Activated naive CD8-positive, alpha-beta T cell treated with anti-CD3 and anti-CD28 coated beads, Interleukin-2, amount 50 U/mL, for 24 hours (primary cell): ENCODE results near the gene ERBB4.
"Not testable (repeated sequence)": the region's sequence is repeated elsewhere in the genome, so short reads cannot be mapped to it uniquely, and the experiment has no call there.

Experiments used
- ATAC-seq: fragments of 150-1000 bp; cut with Tn5 transposase; one replicate; pipeline ENCODE4 v1.10.0; 2021
- DNase-seq: peaks from one replicate; pipeline ENCODE4 v3.0.0; 2021
- H3K27ac Mint-ChIP-seq: one replicate; pipeline ENCODE4 v1.8.0; 2021; ENCODE audit warnings: mild to moderate bottlenecking, mixed read lengths
- H3K27me3 Mint-ChIP-seq: one replicate; pipeline ENCODE4 v1.8.0; 2021; ENCODE audit warnings: mixed read lengths
- H3K36me3 Mint-ChIP-seq: one replicate; pipeline ENCODE4 v1.8.0; 2021; ENCODE audit warnings: low read depth, mixed read lengths
- H3K4me1 Mint-ChIP-seq: one replicate; pipeline ENCODE4 v1.8.0; 2021; ENCODE audit warnings: mixed read lengths
- H3K4me3 Mint-ChIP-seq: one replicate; pipeline ENCODE4 v1.8.0; 2021; ENCODE audit warnings: mild to moderate bottlenecking, moderate library complexity, mixed read lengths
- H3K9me3 Mint-ChIP-seq: one replicate; pipeline ENCODE4 v1.8.0; 2021; ENCODE audit warnings: mixed read lengths

Gene ERBB4

DNA sequence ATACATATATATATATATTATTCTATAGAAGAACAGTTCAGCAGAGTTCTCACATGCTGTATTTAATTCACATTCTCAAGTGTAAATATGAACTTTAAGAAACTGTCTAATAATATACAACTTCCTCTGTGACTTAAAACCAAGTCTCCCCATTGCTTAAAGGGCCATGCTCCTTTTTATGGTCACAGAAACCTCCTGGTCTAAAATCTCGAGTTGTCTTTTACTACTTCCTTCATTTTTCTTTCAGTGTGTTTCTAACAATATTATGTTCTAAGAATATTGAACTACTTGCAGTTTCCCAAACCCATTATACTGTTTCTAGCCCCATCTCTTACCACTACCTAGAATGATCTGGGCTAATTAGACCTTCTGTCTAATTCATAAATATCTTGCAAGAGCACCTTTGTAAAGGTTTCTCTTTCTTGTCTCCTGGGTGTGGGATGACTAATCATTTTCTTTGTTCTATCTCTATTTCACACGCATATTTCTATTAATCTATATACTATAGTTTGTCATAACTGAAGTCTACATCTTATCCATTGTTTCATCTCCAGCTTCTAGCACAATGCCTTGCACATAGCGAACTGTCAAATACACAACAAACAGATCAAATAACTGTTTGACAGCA, 48.8 kb downstream of the ERBB4 start:
- Mint-ChIP-seq H3K27ac (no peak overlapping the region), H3K27me3 (no peaks in the 10 kb centered on the region), H3K4me1 (no peaks in the 10 kb centered on the region), H3K9me3 (no peaks in the 10 kb centered on the region), H3K4me3 (no peak overlapping the region), H3K36me3 (no peaks in the 10 kb centered on the region)
- ATAC-seq: no peak
- DNase-seq: no peak

DNA sequence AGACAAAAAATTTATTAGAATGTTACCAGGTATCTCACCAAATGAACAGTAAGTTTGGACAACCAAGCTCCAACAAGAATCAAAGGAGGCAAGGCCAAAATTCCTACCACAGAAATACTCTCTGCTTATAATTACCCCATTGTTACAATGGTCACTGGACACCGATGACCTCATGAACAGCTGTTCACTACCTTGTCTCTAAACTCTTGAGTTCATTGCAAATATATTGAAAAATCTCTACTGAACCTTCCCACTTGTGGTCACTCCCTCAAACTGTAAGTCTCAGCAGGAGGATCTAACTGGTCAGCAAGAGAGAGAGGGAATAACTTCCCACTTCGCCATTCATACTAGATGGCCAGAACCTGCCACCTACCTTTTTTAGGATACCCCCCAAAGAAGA, 50.0 kb downstream of the ERBB4 start:
- Mint-ChIP-seq H3K36me3 (no peaks in the 10 kb centered on the region), H3K4me1 (no peaks in the 10 kb centered on the region), H3K27me3 (no peaks in the 10 kb centered on the region), H3K27ac (no peak overlapping the region), H3K4me3 (no peak overlapping the region), H3K9me3 (no peaks in the 10 kb centered on the region)
- ATAC-seq (no peak), DNase-seq (no peak)

DNA sequence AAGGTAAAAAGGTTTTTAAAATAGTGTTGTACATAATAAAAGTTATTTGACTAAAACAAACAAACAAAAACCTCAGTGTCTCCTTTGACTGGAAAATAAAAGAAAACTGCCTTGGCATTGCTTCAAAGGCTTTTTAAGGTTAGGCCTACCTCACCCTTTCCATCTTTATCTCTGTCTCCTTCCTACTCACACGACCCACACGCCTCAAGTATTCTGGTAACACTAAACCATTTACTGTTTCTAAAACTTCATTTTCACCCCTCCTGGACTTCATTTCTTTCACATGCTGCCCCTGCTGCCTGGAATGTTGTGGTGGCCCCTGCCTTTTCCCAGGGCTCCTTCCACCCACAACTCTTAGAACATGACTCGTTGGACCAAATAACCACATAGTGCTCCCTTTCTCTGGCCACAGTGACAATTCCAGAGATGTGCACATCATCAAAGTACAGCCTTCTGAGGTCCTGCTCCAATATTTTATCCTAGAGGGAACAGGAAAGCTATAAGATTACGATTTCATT, 54.0 kb downstream of the ERBB4 start:
- Mint-ChIP-seq H3K4me1 (no peaks in the 10 kb centered on the region), H3K27me3 (no peaks in the 10 kb centered on the region), H3K27ac (no peak overlapping the region), H3K9me3 (no peaks in the 10 kb centered on the region), H3K4me3 (no peak overlapping the region), H3K36me3 (no peaks in the 10 kb centered on the region)
- ATAC-seq (no peak), DNase-seq (no peak)

DNA sequence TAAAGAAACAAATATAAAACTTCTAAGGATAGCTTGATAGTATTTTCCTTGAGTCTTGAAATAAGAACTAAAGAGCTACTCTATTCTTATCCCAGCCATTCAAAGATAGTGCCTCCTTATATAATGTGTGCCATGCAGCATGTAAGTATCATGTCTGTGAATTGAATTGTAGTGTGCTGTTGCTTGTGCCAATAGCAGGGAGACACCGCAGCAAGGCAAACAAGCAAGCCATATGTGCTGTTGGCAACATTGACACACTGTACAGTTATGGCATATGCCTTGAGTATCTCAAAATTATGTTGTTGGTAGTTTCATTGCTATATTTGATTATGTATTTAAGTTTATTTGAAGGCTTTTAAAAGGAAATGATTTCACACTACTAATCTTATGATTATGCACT, 58.2 kb downstream of the ERBB4 start:
- ATAC-seq: no peak
- no peak overlapping the region for H3K27ac Mint-ChIP-seq
- no peaks in the 10 kb centered on the region for H3K27me3 Mint-ChIP-seq
- H3K4me3 Mint-ChIP-seq: no peak overlapping the region
- DNase-seq: no peak
- H3K36me3 Mint-ChIP-seq: no peaks in the 10 kb centered on the region
- no peaks in the 10 kb centered on the region for H3K4me1 Mint-ChIP-seq
- no peaks in the 10 kb centered on the region for H3K9me3 Mint-ChIP-seq

DNA sequence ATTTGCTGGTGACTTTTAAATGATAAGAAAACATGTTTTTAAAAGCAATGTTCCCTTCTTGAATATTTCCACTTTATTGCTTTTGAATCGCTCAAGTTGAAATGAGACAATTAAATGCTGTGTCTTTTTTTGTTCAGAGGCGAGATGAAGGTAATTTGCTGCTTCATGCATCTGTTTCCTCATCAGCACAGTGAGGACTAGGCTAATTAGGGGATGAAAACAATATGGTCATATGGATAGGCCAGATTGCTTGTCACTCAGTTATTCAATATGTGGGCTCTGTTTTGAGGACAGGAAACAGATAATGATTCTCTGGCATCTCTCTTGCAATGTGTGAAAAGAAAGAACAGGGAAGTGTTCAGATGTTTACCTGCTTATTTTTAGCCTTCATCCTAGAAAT, 61.0 kb downstream of the ERBB4 start:
- ATAC-seq (no peak), DNase-seq (no peak)
- no peak overlapping the region for H3K4me3 Mint-ChIP-seq
- no peaks in the 10 kb centered on the region for H3K9me3 Mint-ChIP-seq
- H3K36me3 Mint-ChIP-seq: no peaks in the 10 kb centered on the region
- H3K4me1 Mint-ChIP-seq: no peaks in the 10 kb centered on the region
- H3K27me3 Mint-ChIP-seq: no peaks in the 10 kb centered on the region
- no peak overlapping the region for H3K27ac Mint-ChIP-seq

DNA sequence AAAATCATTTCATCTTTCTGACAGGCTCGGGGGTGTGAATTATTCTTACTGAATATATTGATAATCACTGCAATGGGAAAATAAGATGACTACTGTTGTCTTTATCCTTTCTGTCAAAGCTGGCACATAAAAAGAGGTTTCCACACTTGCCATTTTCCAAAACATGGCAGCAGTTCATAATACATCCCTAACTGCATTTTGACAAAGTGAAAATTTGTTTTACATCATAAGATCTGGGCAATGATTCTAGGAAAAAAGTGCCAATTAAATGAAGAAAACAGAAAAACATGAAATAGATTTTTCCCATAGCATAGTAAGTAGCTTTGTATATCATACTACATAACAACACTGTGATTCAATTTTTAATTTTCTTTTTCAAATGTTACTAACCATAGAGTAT, 65.4 kb downstream of the ERBB4 start:
- H3K4me3 Mint-ChIP-seq: no peak overlapping the region

DNA sequence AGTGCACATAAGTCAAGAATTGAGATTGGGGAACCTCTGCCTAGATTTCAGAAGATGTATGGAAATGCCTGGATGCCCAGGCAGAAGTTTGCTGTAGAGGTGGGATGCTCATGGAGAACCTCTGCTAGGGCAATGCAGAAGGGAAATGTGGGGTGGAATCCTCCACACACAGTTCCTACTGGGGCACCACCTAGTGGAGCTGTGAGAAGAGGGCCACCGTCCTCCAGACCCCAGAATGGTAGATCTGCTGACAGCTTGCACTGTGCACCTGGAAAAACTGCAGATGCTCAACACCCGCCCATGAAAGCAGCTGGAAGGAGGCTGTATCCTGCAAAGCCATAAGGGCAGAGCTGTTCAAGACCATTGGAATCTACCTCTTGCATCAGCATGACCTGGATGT, 71.1 kb downstream of the ERBB4 start:
- H3K4me1 Mint-ChIP-seq, DNase-seq, H3K36me3 Mint-ChIP-seq, H3K27ac Mint-ChIP-seq, H3K27me3 Mint-ChIP-seq, H3K4me3 Mint-ChIP-seq, H3K9me3 Mint-ChIP-seq, ATAC-seq: not testable (repeated sequence)

More for the DNA sequence above, 65.4 kb downstream of the ERBB4 start:
- no peak for DNase-seq
- H3K9me3 Mint-ChIP-seq: no peaks in the 10 kb centered on the region
- no peak overlapping the region for H3K27ac Mint-ChIP-seq
- H3K4me1 Mint-ChIP-seq: no peaks in the 10 kb centered on the region
- no peak for ATAC-seq
- H3K36me3 Mint-ChIP-seq: no peaks in the 10 kb centered on the region
- H3K27me3 Mint-ChIP-seq: no peaks in the 10 kb centered on the region

DNA sequence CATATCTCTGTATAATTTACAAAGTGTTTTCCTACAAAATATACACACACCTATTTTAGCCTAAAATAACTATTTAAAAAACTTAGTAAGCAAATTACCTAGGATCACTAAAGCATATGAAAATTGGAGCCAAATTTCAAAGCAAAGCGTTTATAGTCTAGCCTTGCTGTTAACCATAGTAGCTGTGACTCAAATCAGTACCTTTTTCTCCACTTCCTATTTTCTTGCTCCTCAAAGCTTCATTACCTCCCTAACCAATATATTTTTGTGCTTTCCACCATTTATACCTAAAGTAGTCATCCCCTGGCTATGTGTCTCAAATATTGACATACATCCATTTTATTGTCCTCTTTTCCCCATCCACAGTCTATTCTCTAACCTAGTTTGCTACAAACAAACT, 73.1 kb downstream of the ERBB4 start:
- ATAC-seq (no peak), DNase-seq (no peak)
- peaks cover 16% of the 10 kb centered on the region for H3K9me3 Mint-ChIP-seq
- H3K4me1 Mint-ChIP-seq: no peaks in the 10 kb centered on the region
- no peak overlapping the region for H3K27ac Mint-ChIP-seq
- no peak overlapping the region for H3K4me3 Mint-ChIP-seq
- no peaks in the 10 kb centered on the region for H3K27me3 Mint-ChIP-seq
- H3K36me3 Mint-ChIP-seq: no peaks in the 10 kb centered on the region

DNA sequence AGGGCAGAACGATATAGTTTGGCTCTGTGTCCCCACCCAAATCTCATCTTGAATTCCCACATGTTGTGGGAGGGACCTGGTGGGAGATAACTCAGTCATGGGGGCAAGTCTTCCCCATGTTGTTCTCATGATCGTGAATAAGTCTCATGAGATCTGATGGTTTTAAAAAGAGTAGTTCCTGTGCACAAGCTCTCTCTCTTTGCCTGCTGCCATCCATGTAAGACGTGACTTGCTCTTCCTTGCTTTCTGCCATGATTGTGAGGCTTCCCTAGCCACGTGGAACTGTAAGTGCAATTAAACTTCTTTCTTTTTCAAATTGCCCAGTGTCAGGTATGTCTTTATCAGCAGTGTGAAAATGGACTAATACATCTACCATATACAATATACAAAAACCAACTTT, 76.9 kb downstream of the ERBB4 start:
- not testable (repeated sequence) for H3K27ac Mint-ChIP-seq, DNase-seq, H3K27me3 Mint-ChIP-seq, H3K4me1 Mint-ChIP-seq, H3K36me3 Mint-ChIP-seq, H3K4me3 Mint-ChIP-seq, ATAC-seq
- H3K9me3 Mint-ChIP-seq: peaks cover 22% of the 10 kb centered on the region

DNA sequence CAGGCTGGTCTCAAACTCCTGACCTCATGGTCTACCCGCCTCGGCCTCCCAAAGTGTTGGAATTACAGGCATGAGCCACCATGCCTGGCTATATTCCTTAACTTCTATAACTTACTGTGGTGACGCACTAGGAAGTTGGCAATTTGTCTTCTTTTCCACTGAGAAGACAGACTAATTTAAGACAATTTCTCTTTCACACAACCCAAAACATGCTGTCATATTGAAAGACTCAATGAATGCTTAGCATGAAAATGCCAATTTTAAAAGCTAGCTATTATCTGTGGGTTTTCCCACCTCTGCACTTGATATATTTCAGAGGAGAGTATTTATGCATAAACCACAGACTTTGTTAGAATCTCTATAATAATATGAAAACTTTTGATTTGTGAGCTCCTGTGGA, 84.5 kb downstream of the ERBB4 start:
- H3K4me1 Mint-ChIP-seq: no peaks in the 10 kb centered on the region
- ATAC-seq: no peak
- H3K36me3 Mint-ChIP-seq: no peaks in the 10 kb centered on the region
- no peak for DNase-seq
- no peak overlapping the region for H3K27ac Mint-ChIP-seq
- H3K4me3 Mint-ChIP-seq: no peak overlapping the region
- no peaks in the 10 kb centered on the region for H3K27me3 Mint-ChIP-seq
- H3K9me3 Mint-ChIP-seq: peaks cover 4% of the 10 kb centered on the region

DNA sequence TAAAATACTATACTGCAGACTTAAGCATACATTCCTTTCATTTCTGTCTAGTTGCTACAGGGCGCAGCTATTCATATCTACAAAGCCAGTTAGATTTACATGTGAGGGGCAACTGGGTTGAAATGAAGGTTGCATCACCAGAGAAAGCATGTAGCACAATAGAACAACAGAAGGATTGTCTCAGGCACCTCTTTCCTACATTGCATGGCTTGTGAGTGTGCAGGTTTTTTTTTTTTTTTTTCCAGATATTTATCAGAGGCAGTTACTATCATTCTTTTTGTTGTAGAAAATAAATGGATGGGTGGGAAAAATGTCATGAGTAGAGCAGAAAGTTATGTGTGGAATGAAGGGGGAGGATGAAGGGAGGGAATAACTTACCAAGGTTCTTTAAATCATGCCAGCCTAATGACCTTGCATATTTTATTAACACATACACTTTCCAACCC, 86.8 kb downstream of the ERBB4 start:
- H3K27me3 Mint-ChIP-seq: no peaks in the 10 kb centered on the region
- H3K27ac Mint-ChIP-seq: no peak overlapping the region
- H3K4me3 Mint-ChIP-seq: no peak overlapping the region
- DNase-seq (no peak), ATAC-seq (no peak)
- no peaks in the 10 kb centered on the region for H3K36me3 Mint-ChIP-seq
- no peaks in the 10 kb centered on the region for H3K9me3 Mint-ChIP-seq
- no peaks in the 10 kb centered on the region for H3K4me1 Mint-ChIP-seq

DNA sequence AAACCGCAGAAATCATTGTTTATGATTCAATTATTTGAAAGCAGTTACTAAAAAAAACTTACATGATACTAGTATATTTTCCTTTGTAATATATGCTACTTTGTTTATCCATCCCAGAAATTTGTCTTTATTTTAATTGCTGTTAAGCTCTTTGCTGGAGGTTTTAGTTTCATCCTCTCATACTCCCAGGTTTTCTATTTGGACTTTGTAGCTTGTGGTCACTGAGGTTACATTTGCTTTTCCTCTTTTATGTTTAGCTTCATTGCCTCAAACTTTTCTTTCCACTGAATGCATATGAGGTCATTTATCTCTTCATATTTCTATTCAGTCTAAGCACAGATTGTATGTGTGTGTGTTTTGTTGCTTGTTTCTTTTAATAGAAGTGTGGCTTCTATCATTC, 89.9 kb downstream of the ERBB4 start:
- no peak for ATAC-seq
- H3K4me1 Mint-ChIP-seq: no peaks in the 10 kb centered on the region
- H3K36me3 Mint-ChIP-seq: no peaks in the 10 kb centered on the region
- H3K27me3 Mint-ChIP-seq: no peaks in the 10 kb centered on the region
- no peak overlapping the region for H3K4me3 Mint-ChIP-seq
- no peaks in the 10 kb centered on the region for H3K9me3 Mint-ChIP-seq
- H3K27ac Mint-ChIP-seq: no peak overlapping the region
- DNase-seq: no peak

DNA sequence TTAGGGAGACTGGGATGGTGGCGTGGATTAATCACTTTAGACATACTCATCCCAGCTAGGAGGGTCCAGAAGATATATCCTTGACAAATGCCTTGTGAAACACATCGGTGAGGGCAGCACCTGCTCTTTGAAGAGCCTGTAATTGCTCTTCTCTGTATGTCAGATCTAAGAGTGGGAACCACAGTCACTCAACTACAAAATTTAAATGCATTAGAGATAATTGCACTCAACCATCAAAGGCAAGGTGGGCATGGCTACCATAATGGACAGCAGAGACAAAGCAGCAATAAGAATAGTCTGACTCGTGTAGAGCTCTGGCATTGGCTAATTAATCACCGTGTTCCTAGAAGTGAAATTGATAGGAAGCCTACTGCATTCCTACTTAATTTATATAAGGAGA, 96.8 kb downstream of the ERBB4 start:
- no peaks in the 10 kb centered on the region for H3K27me3 Mint-ChIP-seq
- H3K9me3 Mint-ChIP-seq: peaks cover 16% of the 10 kb centered on the region
- no peaks in the 10 kb centered on the region for H3K4me1 Mint-ChIP-seq

DNA sequence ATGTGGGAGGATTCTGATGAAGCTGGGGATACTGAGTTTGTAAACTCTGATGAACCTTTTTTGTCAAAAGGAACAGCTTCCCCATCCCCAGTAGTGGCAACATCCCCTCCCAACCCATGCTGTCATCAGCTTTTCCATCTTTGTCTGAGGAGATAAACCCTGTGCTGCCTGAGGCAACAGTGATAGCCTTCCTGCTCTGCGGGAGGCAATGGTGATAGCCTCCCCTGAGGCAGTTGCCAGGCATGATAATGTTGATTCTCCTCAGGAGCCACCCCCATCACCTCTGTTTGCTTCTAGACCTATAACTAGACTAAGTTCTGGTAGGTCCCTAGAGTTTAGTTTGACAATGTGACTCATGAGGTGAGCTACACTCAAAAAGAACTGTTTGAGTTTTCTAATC, 97.5 kb downstream of the ERBB4 start:
- no peaks in the 10 kb centered on the region for H3K36me3 Mint-ChIP-seq
- H3K27ac Mint-ChIP-seq: no peak overlapping the region
- no peak for DNase-seq
- H3K4me3 Mint-ChIP-seq: no peak overlapping the region
- no peak for ATAC-seq
- H3K9me3 Mint-ChIP-seq: peaks cover 16% of the 10 kb centered on the region
- no peaks in the 10 kb centered on the region for H3K27me3 Mint-ChIP-seq
- no peaks in the 10 kb centered on the region for H3K4me1 Mint-ChIP-seq

More for the DNA sequence above, 96.8 kb downstream of the ERBB4 start:
- ATAC-seq (no peak), DNase-seq (no peak)
- H3K4me3 Mint-ChIP-seq: no peak overlapping the region
- no peaks in the 10 kb centered on the region for H3K36me3 Mint-ChIP-seq
- no peak overlapping the region for H3K27ac Mint-ChIP-seq

DNA sequence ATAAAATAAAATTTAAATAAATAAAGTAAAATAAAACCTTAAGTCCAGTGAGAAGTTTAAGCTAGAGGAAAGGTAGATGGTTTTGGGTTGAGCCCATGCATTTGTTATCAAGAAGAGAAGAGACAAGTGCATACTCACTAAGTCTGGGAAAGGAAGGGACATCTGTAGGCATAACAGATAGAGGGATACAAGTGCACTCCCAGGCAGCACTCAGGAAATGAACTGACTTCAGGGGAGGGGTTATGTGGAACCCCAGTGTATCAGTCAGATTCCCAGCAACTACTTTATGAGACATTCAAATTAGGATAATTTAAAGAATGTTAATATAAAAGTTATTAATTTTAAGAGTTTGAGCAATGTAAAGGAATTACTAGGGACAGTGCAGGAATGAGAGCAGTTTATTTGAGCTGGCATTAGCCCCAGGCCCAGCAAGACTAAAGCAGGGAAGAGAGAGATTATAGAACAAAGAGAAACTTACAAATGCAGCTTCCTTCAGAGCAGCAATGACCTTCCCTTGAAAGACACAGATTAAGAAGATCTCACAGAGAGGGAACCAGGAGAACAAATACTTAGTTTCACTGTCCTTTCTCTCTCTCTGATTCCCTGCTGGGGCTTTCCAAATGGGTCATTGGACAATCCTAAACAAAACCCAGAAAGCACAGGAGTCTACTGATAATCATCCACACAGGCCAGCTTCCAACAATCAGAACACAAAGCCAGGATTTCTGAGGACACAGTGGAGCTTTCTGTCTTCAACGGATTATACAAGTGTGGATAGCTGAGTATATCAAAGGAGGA, 109.7 kb downstream of the ERBB4 start:
- ATAC-seq: no peak

More for the DNA sequence above, 109.7 kb downstream of the ERBB4 start:
- no peaks in the 10 kb centered on the region for H3K4me1 Mint-ChIP-seq
- H3K36me3 Mint-ChIP-seq: no peaks in the 10 kb centered on the region
- DNase-seq: no peak
- no peaks in the 10 kb centered on the region for H3K9me3 Mint-ChIP-seq
- no peak overlapping the region for H3K27ac Mint-ChIP-seq
- no peak overlapping the region for H3K4me3 Mint-ChIP-seq
- H3K27me3 Mint-ChIP-seq: no peaks in the 10 kb centered on the region
